Prostate gland (tissue), 2 donors: ENCODE measurements around the gene AFF3. TPM values are rescaled to one million over a fixed set of nuclear protein-coding genes. Genes with fewer than 3 reads are reported as not detected.

Experiments
- DNase-seq: peaks from one replicate; pipeline ENCODE4 v3.0.0-alpha.2; 2019; ENCODE audit warnings: low spot score
- H3K27ac ChIP-seq, 2 donors: fragments of 200-600 bp; sonication (generic); 2 replicates each; pipeline ENCODE4 v1.5.1; 2017 to 2019
- H3K27me3 ChIP-seq: fragments of 200-600 bp; sonication (generic); replicated peaks from 2 replicates; pipeline ENCODE4 v1.5.1; 2019; ENCODE audit not compliant: insufficient read depth
- H3K36me3 ChIP-seq, 2 donors: fragments of 200-600 bp; sonication (generic); 1 replicate in 1 of 2; 2 replicates in 1 of 2; pipeline versions ENCODE4 v1.5.1 to v1.8.1; 2017 to 2019
- H3K4me1 ChIP-seq: fragments of 200-600 bp; sonication (generic); replicated peaks from 2 replicates; pipeline ENCODE4 v1.5.1; 2019
- H3K4me3 ChIP-seq, 2 donors: fragments of 200-600 bp; sonication (generic); 2 replicates each; pipeline ENCODE4 v1.5.1; 2017 to 2019
- H3K9me3 ChIP-seq: fragments of 200-600 bp; sonication (generic); 2 replicates; pipeline ENCODE4 v1.5.1; 2017
- POLR2A ChIP-seq: fragments of 450-650 bp; IDR thresholded peaks from one replicate; pipeline ENCODE4 v1.6.1; 2016; ENCODE audit warnings: antibody characterized with exemption, mild to moderate bottlenecking
- POLR2AphosphoS5 ChIP-seq: sonication (generic); formaldehyde crosslinking; IDR thresholded peaks from one replicate; pipeline ENCODE4 v1.6.1; 2017; ENCODE audit warnings: antibody characterized with exemption
- WGBS: methylation state at CpG from one replicate; pipeline ENCODE4 v1.1.5; 2018; 5-methylcytosine and 5-hydroxymethylcytosine counted together
- intact Hi-C: fragments of 100-400 bp; cut with DNase I; formaldehyde crosslinking; loops from one replicate; pipeline ENCODE4 v1.14.2; 2022
- total RNA-seq, 2 donors: library from RNA; depleted of rRNA; stranded (reverse); fragments of >200 nt; gene quantifications; one replicate each; pipeline ENCODE4 v1.1.0, GENCODE V29; 2016
- TF ChIP-seq, protein P1 (sequence below), 4 experiments: fragments of 200-600 bp in 2 of 4; fragments of 450-650 bp in 2 of 4; sonication (generic) in 2 of 4; IDR thresholded peaks; 1 replicate in 3 of 4; 2 replicates in 1 of 4; pipeline ENCODE4 v1.5.1; 2016 to 2019; ENCODE audit warnings: antibody characterized with exemption in 4 of 4, mild to moderate bottlenecking in 2 of 4, moderate library complexity in 2 of 4

The AFF3 gene
- total RNA-seq, 2 donors from 2014 or later = 74.4 to 113 TPM

DNA sequence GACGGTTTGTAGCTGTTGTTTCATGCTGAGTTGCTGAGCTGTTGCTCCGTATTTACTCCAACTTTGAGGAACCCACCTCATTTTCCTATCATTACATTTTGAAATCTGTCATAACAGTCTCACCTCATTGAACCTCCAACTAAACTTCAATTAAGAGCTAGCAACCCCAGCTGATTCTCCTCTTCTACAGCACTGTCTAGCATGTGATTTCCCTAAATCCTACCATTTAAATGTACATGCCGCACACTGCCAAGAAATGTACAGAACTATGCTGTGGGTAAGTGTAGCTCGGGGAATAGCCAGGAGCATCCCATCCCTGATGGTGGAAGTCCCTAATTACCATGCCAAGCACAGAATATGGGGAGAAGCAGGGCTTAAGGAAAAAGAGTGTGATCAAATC lies 299.9 kb downstream of the AFF3 start:
- WGBS = 88% methylated on average over 4 of the region's 4 CpGs
- TF ChIP-seq, protein P1, sequence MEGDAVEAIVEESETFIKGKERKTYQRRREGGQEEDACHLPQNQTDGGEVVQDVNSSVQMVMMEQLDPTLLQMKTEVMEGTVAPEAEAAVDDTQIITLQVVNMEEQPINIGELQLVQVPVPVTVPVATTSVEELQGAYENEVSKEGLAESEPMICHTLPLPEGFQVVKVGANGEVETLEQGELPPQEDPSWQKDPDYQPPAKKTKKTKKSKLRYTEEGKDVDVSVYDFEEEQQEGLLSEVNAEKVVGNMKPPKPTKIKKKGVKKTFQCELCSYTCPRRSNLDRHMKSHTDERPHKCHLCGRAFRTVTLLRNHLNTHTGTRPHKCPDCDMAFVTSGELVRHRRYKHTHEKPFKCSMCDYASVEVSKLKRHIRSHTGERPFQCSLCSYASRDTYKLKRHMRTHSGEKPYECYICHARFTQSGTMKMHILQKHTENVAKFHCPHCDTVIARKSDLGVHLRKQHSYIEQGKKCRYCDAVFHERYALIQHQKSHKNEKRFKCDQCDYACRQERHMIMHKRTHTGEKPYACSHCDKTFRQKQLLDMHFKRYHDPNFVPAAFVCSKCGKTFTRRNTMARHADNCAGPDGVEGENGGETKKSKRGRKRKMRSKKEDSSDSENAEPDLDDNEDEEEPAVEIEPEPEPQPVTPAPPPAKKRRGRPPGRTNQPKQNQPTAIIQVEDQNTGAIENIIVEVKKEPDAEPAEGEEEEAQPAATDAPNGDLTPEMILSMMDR (IDR thresholded peaks at IDR 0.05) = no peak
- no peak for TF ChIP-seq POLR2AphosphoS5
- intact Hi-C loops = no loop called here

GRCh38 chr2:99841749-99842148 lies 300.6 kb downstream of the AFF3 start:
- Histone ChIP-seq H3K4me1 (no peaks in the 10 kb centered on the region), H3K27ac (no peak overlapping the region), H3K4me3 (no peak overlapping the region), H3K9me3 (no peaks in the 10 kb centered on the region), H3K36me3 (no peaks in the 10 kb centered on the region), H3K27me3 (no peaks in the 10 kb centered on the region)
- intact Hi-C loops = no loop called here
- DNase-seq = no peak
- 69% methylated on average over 3 of the region's 3 CpGs for WGBS
- TF ChIP-seq POLR2A (no peak), POLR2AphosphoS5 (no peak)
- TF ChIP-seq, protein P1 (IDR thresholded peaks at IDR 0.05) = no peak

More for the DNA sequence above, 299.9 kb downstream of the AFF3 start:
- no peaks in the 10 kb centered on the region for H3K4me1 ChIP-seq
- H3K9me3 ChIP-seq = no peaks in the 10 kb centered on the region
- no peak overlapping the region for H3K4me3 ChIP-seq
- no peaks in the 10 kb centered on the region for H3K36me3 ChIP-seq
- no peaks in the 10 kb centered on the region for H3K27me3 ChIP-seq
- DNase-seq = no peak
- H3K27ac ChIP-seq = no peak overlapping the region

DNA sequence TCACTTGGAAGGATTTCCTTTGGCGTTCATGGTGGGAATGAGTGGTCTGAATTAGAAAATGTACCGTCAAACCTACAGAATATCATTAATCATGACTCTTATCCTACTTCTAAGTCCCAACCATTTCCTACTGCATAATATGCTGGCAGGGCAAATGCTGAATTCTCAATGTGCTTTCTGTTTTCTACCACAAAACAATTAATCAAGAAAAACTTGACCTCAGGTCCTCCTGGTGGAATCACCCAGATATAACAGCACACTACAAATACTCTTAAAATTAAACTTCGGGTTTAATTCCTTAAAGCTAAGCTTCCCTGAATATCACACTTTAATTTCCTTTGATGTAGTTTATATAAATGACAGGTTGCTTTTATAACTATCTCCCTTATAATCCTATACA lies 301.6 kb downstream of the AFF3 start:
- intact Hi-C loops = no loop called here
- H3K27ac ChIP-seq = no peak overlapping the region
- H3K27me3 ChIP-seq = no peaks in the 10 kb centered on the region
- H3K4me1 ChIP-seq = no peaks in the 10 kb centered on the region
- no peak for DNase-seq
- H3K9me3 ChIP-seq = no peaks in the 10 kb centered on the region
- WGBS = 94% methylated on average over 3 of the region's 3 CpGs
- H3K36me3 ChIP-seq = no peaks in the 10 kb centered on the region
- H3K4me3 ChIP-seq = no peak overlapping the region
- TF ChIP-seq POLR2A (no peak), POLR2AphosphoS5 (no peak)
- TF ChIP-seq, protein P1 (IDR thresholded peaks at IDR 0.05) = no peak

DNA sequence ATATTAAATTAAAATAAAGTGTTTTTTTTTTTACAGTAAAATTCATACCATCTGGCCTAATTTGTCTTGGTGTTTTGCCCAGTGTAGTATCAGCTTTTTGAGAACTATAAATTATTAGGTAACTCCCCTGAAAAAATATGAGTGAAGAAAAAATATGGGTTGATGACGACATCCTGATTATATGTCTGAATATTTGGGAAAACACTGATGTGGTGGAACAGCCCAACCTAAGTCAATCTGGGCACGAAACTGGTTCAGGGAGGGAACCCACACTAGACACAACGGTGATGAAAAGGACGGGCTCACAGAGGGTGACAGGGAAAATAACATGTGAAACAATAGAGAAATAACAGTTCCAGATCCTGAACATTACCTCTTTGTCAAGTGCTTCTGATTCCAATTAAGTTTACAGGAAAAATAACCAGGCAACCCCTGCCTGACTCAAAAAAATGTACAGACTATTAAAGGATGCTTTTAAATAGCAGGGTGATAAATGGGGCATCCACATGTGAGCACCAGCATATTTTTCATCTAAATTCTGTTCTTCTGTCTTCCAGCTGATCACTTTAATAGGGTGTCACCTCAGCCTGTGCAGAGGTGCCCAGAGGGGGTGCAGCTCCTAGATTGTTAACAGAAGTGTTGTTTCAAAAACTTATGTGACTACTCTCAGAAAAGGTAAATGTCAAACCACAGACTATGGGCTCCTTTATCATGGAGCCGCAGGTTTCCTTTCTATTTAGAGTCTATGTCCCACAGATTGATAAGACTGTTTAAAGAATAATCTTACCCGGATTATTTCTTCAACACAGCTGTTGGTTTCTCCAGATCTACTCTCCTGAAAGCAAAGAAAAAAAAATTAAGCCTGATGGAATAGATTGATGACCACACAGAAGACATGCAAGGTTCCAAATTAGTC lies 305.4 kb downstream of the AFF3 start:
- Histone ChIP-seq H3K27me3 (no peaks in the 10 kb centered on the region), H3K4me3 (no peak overlapping the region), H3K9me3 (no peaks in the 10 kb centered on the region), H3K27ac (no peak overlapping the region), H3K36me3 (no peaks in the 10 kb centered on the region), H3K4me1 (no peaks in the 10 kb centered on the region)
- 74% methylated on average over 6 of the region's 6 CpGs for WGBS
- TF ChIP-seq POLR2A = no peak
- TF ChIP-seq, protein P1 (IDR thresholded peaks at IDR 0.05) = no peak
- no peak for TF ChIP-seq POLR2AphosphoS5
- DNase-seq = no peak
- intact Hi-C loops = no loop called here

DNA sequence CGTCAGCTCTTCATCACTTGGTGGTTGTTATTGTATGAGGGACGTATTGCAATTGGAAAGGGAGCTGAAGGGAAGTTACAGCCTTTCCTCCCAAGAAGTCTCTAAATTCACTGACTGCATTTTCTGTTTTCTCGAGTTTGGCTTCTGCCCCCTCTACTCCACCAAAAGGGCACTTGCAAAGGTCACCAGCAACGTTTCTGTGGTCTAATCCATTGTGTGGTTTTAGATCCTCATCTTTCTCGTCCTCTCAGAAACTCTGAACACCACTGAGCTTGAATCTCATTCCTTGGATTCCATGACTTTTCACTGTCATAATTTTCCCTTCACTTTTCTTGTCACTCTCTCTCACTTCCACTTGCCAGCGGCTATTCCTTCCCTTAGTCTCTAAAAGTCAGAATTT lies 308.0 kb downstream of the AFF3 start:
- no peaks in the 10 kb centered on the region for H3K9me3 ChIP-seq
- H3K4me1 ChIP-seq = no peaks in the 10 kb centered on the region
- no peak overlapping the region for H3K27ac ChIP-seq
- 66% methylated on average over 6 of the region's 6 CpGs for whole genome bisulfite sequencing
- no peak overlapping the region for H3K4me3 ChIP-seq
- H3K27me3 ChIP-seq = no peaks in the 10 kb centered on the region
- no peaks in the 10 kb centered on the region for H3K36me3 ChIP-seq
- DNase-seq = no peak
- intact Hi-C loops = no loop called here
- TF ChIP-seq, protein P1 (IDR thresholded peaks at IDR 0.05) = no peak
- no peak for TF ChIP-seq POLR2AphosphoS5
